Transverse colon (tissue), 4 donors: ENCODE results near the gene PIK3R5.

Experiments
- EP300 ChIP-seq: sonication (generic); formaldehyde crosslinking; IDR thresholded peaks from one replicate; pipeline ENCODE4 v1.6.1; 2017; ENCODE audit warnings: antibody characterized with exemption, low read depth
- POLR2A ChIP-seq: fragments of 450-650 bp; IDR thresholded peaks from one replicate; pipeline ENCODE4 v1.6.1; 2016; ENCODE audit warnings: antibody characterized with exemption, mild to moderate bottlenecking, moderate library complexity
- POLR2AphosphoS5 ChIP-seq, 3 donors: sonication (generic); formaldehyde crosslinking; IDR thresholded peaks; one replicate each; pipeline ENCODE4 v1.6.1; 2016; ENCODE audit warnings: antibody characterized with exemption in 3 of 3
- TF ChIP-seq, protein P1 (sequence below), 5 experiments: fragments of 200-600 bp in 3 of 5; fragments of 450-650 bp in 2 of 5; sonication (generic) in 3 of 5; IDR thresholded peaks; 1 replicate in 2 of 5; 2 replicates in 3 of 5; pipeline ENCODE4 v1.5.1; 2016 to 2017; ENCODE audit warnings: antibody characterized with exemption in 5 of 5, inconsistent platforms in 3 of 5, mild to moderate bottlenecking in 2 of 5, moderate library complexity in 1 of 5

DNA sequence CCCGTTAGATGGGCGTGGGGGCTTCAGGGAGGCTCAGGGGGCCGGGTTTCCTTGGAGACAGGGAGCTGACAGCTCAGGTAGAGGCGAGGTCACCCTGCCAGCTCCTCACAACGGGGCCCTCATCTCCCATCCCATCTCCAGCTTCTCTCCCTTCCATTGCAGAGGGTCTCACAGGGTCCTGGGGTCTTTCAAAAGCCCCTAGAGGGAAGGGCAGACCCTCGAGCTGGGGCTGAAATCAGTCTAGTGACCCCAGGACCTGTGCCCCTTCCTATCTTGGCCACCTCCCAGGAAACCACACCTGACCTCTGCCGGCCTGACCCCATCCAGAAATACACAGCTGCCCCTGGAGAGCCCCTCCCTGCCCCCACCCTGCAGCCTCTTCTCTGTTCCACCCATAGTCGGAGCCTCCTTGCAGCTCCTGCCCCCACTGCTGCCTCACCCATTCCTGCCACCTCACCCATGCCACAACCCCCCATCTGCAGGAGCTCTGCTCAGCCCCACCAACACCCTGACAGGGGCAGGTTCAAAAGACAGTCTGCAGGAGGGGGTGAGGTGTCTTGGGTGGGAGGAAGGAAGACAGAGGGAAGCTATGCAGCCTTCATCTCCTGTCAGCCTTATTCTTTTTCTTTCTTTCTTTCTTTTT is 23.4 kb downstream of the PIK3R5 start:
- TF ChIP-seq, protein P1, sequence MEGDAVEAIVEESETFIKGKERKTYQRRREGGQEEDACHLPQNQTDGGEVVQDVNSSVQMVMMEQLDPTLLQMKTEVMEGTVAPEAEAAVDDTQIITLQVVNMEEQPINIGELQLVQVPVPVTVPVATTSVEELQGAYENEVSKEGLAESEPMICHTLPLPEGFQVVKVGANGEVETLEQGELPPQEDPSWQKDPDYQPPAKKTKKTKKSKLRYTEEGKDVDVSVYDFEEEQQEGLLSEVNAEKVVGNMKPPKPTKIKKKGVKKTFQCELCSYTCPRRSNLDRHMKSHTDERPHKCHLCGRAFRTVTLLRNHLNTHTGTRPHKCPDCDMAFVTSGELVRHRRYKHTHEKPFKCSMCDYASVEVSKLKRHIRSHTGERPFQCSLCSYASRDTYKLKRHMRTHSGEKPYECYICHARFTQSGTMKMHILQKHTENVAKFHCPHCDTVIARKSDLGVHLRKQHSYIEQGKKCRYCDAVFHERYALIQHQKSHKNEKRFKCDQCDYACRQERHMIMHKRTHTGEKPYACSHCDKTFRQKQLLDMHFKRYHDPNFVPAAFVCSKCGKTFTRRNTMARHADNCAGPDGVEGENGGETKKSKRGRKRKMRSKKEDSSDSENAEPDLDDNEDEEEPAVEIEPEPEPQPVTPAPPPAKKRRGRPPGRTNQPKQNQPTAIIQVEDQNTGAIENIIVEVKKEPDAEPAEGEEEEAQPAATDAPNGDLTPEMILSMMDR (IDR thresholded peaks at IDR 0.05), result no peak
- TF ChIP-seq POLR2A (no peak), POLR2AphosphoS5 (IDR thresholded peaks at IDR 0.05) (no peak), EP300 (no peak)
